HG03432 (cell line): ENCODE measurements around the gene SLC5A6.
"Not testable (repeated sequence)": the region's sequence is repeated elsewhere in the genome, so short reads cannot be mapped to it uniquely, and the experiment has no call there.

ENCODE experiments used
- ATAC-seq: cut with Tn5 transposase; IDR thresholded peaks from one replicate; pipeline ENCODE4 v1.9.1; 2021; ENCODE audit warnings: mild to moderate bottlenecking, moderate library complexity; ENCODE audit not compliant: unreplicated experiment

The SLC5A6 gene

DNA sequence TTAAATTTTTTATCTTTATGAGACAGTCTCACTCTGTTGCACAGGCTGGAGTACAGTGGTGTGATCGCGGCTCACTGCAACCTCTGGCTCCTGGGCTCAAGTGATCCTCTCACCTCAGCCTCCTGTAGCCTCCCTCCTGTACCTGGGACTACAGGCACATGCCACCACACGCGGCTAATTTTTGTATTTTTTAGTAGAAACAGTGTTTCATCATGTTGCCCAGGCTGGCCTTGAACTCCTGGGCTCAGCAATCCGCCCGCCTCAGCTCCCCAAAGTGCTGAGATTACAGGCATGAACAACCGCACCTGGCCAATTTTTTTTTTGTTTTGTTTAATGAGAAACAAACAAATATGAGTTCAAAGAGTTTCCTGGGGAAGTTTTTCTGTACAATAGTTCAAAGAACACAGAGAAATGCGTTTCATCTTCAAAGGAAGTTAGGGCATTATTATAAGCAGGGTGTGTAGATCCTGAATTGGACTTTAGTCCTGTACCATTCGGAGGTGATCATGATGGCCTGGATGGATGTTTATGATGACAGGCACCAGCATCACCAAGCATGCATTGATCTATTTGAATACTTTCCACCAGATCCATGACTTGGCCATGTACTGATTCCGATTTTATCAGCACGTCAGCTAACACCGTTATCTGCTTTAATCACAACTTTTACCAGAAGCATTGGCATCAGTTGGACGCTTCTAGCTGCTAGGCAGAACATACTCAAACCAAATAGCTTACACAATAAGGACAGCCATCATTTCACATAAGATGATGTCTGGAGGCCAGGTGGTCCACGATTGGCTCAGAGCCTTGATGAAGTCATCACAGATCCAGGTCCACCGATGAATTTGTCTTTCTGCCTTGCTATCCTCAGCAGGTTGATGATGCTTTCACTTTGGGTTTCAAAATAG lies 34.4 kb downstream of the SLC5A6 start:
- ATAC-seq, result no peak

DNA sequence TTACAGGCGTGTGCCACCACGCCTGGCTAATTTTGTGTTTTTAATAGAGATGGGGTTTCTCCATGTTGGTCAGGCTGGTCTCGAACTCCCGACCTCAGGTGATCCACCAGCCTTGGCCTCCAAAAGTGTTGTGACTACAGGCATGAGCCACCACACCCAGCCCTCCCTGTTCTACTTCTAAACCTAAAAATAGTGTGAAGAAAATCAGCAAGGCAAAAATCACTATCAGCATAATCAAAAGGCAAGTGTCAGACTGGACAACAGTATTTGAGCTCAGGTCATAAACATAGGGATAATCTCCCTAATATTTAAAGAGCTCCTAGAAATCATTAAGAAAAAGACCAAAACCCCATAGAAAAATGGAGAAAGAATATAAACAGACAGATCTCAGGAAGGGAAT lies 36.3 kb downstream of the SLC5A6 start:
- ATAC-seq, result not testable (repeated sequence)

GRCh38 chr2:27175330-27175729 lies 36.7 kb downstream of the SLC5A6 start:
- no peak for ATAC-seq

- no peak for ATAC-seq
Measured at GRCh38 chr2:27174638-27175037, 37.4 kb downstream of the SLC5A6 start.

- ATAC-seq, result no peak
Measured at GRCh38 chr2:27171351-27171848, 40.7 kb downstream of the SLC5A6 start.

DNA sequence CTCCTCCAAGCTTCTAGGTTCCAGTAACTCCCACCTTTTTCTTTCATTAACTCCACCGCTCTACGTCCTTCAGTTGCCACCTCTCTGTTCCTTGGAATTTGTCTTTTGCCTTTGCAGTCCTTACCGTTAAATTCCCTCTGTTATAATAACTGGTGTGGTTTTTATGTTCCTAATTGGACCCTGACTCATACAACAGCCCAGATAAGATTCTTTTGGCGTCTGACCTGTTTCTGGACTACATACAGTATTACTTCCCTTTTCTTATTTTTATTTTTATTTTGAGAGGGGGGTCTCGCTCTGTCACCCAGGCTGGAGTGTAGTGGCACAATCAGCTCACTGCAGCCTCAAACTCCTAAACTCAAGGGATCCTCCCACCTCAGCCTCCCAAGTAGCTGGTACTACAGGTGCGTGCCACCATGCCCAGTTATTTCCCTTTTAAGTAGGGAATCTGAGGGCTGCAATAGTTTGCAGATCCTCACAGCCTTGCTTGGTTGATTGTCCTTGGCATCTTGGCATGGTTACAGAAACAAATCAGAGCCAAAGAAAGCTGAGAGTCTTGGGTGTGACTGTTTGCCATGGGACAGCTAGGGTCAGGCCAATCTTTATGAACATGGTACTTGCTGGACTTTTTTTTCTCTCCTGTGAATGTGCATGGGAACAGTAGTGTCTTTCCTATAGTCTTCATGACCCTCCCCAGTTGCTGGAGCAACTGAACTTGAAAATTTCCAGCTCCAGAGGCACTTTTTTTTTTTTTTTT lies 41.3 kb downstream of the SLC5A6 start:
- no peak for ATAC-seq

- ATAC-seq, result no peak
Measured at GRCh38 chr2:27164960-27165763, 46.9 kb downstream of the SLC5A6 start.

- no peak for ATAC-seq
Measured at GRCh38 chr2:27162151-27163121, 49.6 kb downstream of the SLC5A6 start.

DNA sequence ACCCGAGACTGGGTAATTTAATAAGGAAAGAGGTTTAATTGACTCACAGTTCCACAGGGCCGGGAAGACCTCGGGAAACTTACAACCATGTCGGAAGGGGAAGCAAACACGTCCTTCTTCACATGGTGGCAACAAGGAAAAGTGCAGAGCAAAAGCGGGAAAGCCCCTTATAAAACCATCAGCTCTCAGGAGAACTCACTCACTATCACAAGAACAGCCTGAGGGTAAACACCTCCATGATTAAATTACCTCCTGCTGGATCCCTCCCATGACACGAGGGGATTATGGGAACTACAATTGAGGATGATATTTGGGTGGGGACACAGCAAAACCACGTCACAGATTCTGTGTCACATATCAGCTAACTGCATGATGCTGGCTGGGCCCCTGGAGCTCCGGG lies 51.9 kb downstream of the SLC5A6 start:
- ATAC-seq, result no peak

DNA sequence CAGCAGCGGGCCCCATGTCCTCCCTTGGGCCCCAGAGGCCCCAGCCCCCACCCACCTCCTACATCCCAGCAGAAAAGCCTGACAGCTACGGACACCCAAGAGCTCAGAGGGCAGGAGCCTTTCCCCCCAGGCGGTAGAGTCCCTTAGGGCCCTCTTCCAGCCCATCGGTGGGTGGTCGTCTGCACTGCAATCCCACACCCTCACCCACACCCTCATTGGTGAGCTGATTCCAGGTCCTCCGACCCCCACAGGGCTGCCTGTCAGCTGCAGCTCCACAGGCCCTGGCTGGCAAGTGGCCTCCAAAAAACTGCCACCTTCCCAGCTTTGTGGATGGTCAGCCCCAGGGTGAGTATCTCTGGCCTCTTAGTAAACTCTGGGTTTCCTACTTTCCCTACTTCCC lies 52.8 kb downstream of the SLC5A6 start:
- no peak for ATAC-seq

GRCh38 chr2:27158468-27158867 lies 53.6 kb downstream of the SLC5A6 start:
- no peak for ATAC-seq

GRCh38 chr2:27155069-27155520 lies 57.0 kb downstream of the SLC5A6 start:
- no peak for ATAC-seq

- no peak for ATAC-seq
Measured at GRCh38 chr2:27154488-27154887, 57.6 kb downstream of the SLC5A6 start.

GRCh38 chr2:27152796-27153464 lies 59.1 kb downstream of the SLC5A6 start:
- ATAC-seq, result no peak

GRCh38 chr2:27152102-27152795 lies 59.8 kb downstream of the SLC5A6 start:
- no peak for ATAC-seq

GRCh38 chr2:27150639-27151230 lies 61.3 kb downstream of the SLC5A6 start:
- ATAC-seq, result no peak
